ENCODE results near the gene SYP. TPM values are rescaled to one million over a fixed set of nuclear protein-coding genes. Genes with fewer than 3 reads are reported as not detected.

SYP gene
- total RNA-seq, 1 donor from 2014 or later = 1.8 TPM

- Mint-ChIP-seq H3K4me1 (ENCODE audit: unreplicated experiment) (peaks cover 13% of the 10 kb centered on the region), H3K27me3 (ENCODE audit: unreplicated experiment) (peaks cover 16% of the 10 kb centered on the region), H3K27ac (ENCODE audit: unreplicated experiment) (no peak within 1 kb of the TSS), H3K36me3 (ENCODE audit: low read depth, unreplicated experiment) (no peaks in the 10 kb centered on the region), H3K4me3 (ENCODE audit: unreplicated experiment) (peak within 1 kb of the TSS; percentile 37), H3K9me3 (ENCODE audit: unreplicated experiment) (no peaks in the 10 kb centered on the region)
- TF ChIP-seq CTCF (IDR thresholded peaks at IDR 0.05; ENCODE audit: unreplicated experiment) = no peak
- DNase-seq (ENCODE audit: low spot score) = no peak
These were observed 37.4 kb downstream of the SYP start, which contains the start of gene MAGIX for GRCh38 chrX:49162620-49163019. Gene MAGIX (plus strand): TSS chrX:49162758. CDS start chrX:49162890, 132 bp downstream.

GRCh38 chrX:49161632-49162031, 38.4 kb downstream of the SYP start:
- H3K27me3 Mint-ChIP-seq (ENCODE audit: unreplicated experiment) = peaks cover 13% of the 10 kb centered on the region
- H3K4me3 Mint-ChIP-seq (ENCODE audit: unreplicated experiment) = no peak overlapping the region
- no peaks in the 10 kb centered on the region for H3K9me3 Mint-ChIP-seq (ENCODE audit: unreplicated experiment)
- TF ChIP-seq CTCF (IDR thresholded peaks at IDR 0.05; ENCODE audit: unreplicated experiment) = no peak
- no peak overlapping the region for H3K27ac Mint-ChIP-seq (ENCODE audit: unreplicated experiment)
- no peak for DNase-seq (ENCODE audit: low spot score)
- H3K4me1 Mint-ChIP-seq (ENCODE audit: unreplicated experiment) = peaks cover 8% of the 10 kb centered on the region
- no peaks in the 10 kb centered on the region for H3K36me3 Mint-ChIP-seq (ENCODE audit: low read depth, unreplicated experiment)

- no peak for TF ChIP-seq CTCF (IDR thresholded peaks at IDR 0.05; ENCODE audit: unreplicated experiment)
- no peaks in the 10 kb centered on the region for H3K36me3 Mint-ChIP-seq (ENCODE audit: low read depth, unreplicated experiment)
- no peak overlapping the region for H3K4me3 Mint-ChIP-seq (ENCODE audit: unreplicated experiment)
- H3K9me3 Mint-ChIP-seq (ENCODE audit: unreplicated experiment) = no peaks in the 10 kb centered on the region
- no peak for DNase-seq (ENCODE audit: low spot score)
- no peak overlapping the region for H3K27ac Mint-ChIP-seq (ENCODE audit: unreplicated experiment)
- peaks cover 6% of the 10 kb centered on the region for H3K4me1 Mint-ChIP-seq (ENCODE audit: unreplicated experiment)
- peaks cover 12% of the 10 kb centered on the region for H3K27me3 Mint-ChIP-seq (ENCODE audit: unreplicated experiment)
These were observed 39.1 kb downstream of the SYP start for GRCh38 chrX:49160908-49161307.

GRCh38 chrX:49157194-49157593, 42.8 kb downstream of the SYP start:
- H3K4me3 Mint-ChIP-seq (ENCODE audit: unreplicated experiment) = no peak overlapping the region
- DNase-seq (ENCODE audit: low spot score) = no peak
- peaks cover 7% of the 10 kb centered on the region for H3K4me1 Mint-ChIP-seq (ENCODE audit: unreplicated experiment)
- no peak overlapping the region for H3K27ac Mint-ChIP-seq (ENCODE audit: unreplicated experiment)
- TF ChIP-seq CTCF (IDR thresholded peaks at IDR 0.05; ENCODE audit: unreplicated experiment) = no peak
- H3K9me3 Mint-ChIP-seq (ENCODE audit: unreplicated experiment) = no peaks in the 10 kb centered on the region
- no peaks in the 10 kb centered on the region for H3K36me3 Mint-ChIP-seq (ENCODE audit: low read depth, unreplicated experiment)
- H3K27me3 Mint-ChIP-seq (ENCODE audit: unreplicated experiment) = peaks cover 7% of the 10 kb centered on the region

GRCh38 chrX:49155900-49156837, 43.8 kb downstream of the SYP start:
- Mint-ChIP-seq H3K4me1 (ENCODE audit: unreplicated experiment) (peaks cover 7% of the 10 kb centered on the region), H3K27ac (ENCODE audit: unreplicated experiment) (peak overlapping the region; percentile 93), H3K27me3 (ENCODE audit: unreplicated experiment) (peaks cover 4% of the 10 kb centered on the region), H3K4me3 (ENCODE audit: unreplicated experiment) (peak overlapping the region; percentile 90), H3K9me3 (ENCODE audit: unreplicated experiment) (no peaks in the 10 kb centered on the region), H3K36me3 (ENCODE audit: low read depth, unreplicated experiment) (no peaks in the 10 kb centered on the region)
- DNase-seq (ENCODE audit: low spot score) = peak; percentile 75
- peak; percentile 52 for TF ChIP-seq CTCF (IDR thresholded peaks at IDR 0.05; ENCODE audit: unreplicated experiment)

Data from endothelial cell (in vitro differentiated cells).